HG03159 (cell line): ENCODE measurements around the gene TUT4.
A peak's percentile ranks its signal among the peaks of the same experiment; 100 is the strongest.
"Not testable (repeated sequence)": the region's sequence is repeated elsewhere in the genome, so short reads cannot be mapped to it uniquely, and the experiment has no call there.

Source experiments
- ATAC-seq: cut with Tn5 transposase; IDR thresholded peaks from one replicate; pipeline ENCODE4 v1.9.1; 2021; ENCODE audit warnings: mild to moderate bottlenecking, moderate library complexity; ENCODE audit not compliant: unreplicated experiment

TUT4 gene, protein sequence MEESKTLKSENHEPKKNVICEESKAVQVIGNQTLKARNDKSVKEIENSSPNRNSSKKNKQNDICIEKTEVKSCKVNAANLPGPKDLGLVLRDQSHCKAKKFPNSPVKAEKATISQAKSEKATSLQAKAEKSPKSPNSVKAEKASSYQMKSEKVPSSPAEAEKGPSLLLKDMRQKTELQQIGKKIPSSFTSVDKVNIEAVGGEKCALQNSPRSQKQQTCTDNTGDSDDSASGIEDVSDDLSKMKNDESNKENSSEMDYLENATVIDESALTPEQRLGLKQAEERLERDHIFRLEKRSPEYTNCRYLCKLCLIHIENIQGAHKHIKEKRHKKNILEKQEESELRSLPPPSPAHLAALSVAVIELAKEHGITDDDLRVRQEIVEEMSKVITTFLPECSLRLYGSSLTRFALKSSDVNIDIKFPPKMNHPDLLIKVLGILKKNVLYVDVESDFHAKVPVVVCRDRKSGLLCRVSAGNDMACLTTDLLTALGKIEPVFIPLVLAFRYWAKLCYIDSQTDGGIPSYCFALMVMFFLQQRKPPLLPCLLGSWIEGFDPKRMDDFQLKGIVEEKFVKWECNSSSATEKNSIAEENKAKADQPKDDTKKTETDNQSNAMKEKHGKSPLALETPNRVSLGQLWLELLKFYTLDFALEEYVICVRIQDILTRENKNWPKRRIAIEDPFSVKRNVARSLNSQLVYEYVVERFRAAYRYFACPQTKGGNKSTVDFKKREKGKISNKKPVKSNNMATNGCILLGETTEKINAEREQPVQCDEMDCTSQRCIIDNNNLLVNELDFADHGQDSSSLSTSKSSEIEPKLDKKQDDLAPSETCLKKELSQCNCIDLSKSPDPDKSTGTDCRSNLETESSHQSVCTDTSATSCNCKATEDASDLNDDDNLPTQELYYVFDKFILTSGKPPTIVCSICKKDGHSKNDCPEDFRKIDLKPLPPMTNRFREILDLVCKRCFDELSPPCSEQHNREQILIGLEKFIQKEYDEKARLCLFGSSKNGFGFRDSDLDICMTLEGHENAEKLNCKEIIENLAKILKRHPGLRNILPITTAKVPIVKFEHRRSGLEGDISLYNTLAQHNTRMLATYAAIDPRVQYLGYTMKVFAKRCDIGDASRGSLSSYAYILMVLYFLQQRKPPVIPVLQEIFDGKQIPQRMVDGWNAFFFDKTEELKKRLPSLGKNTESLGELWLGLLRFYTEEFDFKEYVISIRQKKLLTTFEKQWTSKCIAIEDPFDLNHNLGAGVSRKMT (N-terminal part only)

DNA sequence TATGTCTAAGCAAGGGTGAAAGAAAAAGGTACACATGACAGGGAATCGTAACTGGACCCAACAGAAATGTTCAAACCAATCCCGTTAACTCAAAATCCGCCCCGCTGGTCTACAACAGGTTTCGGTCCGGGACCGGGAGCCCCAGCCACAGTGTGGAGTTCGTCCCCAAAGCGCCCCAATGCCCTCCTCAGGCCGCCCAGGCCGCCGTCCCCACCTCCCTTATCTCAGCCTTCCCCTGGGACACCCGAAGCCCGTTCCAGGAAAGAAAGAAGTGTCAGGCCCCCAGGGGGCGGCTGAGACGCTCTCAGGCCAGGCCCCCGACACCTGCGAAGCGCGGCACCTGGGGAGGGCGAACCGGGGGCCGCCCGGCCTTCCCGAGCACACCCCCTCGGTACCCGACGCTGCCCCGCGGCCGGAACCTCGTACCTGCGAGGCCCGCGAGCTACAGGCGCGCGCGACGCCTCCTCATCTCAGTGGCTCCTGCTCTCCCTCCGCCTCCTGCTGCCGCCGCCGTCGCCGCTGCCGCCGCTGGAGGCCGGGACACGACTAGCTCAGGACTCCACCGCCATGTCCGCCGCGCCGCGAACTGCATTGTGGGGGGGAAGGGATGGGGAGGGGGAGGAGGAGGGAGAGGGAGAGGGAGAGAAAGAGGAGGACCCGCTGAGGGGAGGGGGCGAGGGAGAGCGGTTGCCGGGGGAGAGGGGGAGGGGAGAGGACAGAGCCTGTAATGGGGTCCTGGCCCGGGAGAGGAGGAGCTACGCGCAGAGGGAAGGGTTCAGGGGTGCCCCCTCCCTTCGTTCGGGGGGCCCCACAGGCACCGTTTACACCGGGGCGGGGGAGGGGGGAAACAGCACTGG is at the start of gene TUT4:
TUT4 (minus strand) TSS at position 588 of the 857 bp plus-strand sequence. CDS start 26,812 bp downstream, outside the sequence.
- peak; percentile 47 for ATAC-seq

DNA sequence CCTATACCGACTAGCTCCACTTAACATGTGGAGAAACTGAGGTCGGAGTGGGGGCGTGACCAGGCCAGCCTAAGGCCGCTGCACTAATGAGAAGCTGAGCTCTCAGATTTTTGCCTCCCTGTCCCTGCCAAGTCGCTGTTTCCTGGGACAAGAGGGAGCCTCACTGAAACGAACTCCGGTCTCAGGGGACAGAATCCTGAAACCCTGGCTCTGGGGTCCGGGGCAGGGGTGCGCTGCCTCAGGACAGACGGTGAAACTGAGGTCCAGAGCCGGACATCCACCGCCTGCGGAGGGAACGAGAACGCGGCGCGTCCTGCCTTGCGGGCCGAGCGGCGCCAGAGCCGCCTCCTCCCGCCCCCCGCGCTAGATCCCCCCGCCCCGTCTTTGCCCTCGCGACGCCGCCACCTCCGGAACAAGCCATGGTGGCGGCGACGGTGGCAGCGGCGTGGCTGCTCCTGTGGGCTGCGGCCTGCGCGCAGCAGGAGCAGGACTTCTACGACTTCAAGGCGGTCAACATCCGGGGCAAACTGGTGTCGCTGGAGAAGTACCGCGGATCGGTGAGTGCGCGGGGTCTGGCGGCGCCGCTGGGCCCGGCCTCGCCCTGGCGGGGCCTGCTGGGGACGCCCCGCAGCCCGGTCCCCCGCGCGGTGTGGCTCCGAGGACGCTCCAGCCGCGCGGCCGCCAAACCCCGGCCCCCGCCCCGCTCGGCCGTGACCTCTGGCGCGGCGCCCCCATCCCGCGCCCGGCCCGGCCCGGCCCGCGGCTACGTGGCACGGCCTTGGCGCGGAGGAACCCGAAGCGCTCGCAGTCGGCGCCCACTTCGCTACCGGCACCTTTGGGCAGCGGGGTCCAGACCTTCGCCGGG is 49.3 kb upstream of the TUT4 start, which contains the start of gene GPX7:
GPX7 (plus strand) TSS at position 381 of the 865 bp plus-strand sequence; CDS start at position 420, 39 bp downstream.
- no peak for ATAC-seq

DNA sequence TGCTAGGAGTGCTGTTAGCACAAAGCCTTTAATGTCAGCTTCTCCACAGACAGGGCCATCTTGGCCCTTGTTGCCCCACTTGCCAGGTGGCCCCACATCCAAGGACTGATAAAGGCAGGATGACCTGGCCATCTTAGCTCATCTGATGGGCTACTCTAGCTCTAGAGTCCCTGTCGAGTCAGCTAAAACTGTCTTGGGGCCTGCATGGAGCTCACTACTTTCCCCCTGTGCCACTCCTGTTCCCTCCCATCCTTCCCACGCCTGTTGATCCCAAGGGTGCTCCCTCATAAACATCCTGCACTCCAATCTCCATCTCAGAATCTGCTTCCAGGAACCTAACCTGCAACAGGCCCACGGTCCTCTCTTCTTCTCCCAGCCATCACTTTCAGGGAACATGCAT is 48.6 kb upstream of the TUT4 start:
- ATAC-seq: no peak

DNA sequence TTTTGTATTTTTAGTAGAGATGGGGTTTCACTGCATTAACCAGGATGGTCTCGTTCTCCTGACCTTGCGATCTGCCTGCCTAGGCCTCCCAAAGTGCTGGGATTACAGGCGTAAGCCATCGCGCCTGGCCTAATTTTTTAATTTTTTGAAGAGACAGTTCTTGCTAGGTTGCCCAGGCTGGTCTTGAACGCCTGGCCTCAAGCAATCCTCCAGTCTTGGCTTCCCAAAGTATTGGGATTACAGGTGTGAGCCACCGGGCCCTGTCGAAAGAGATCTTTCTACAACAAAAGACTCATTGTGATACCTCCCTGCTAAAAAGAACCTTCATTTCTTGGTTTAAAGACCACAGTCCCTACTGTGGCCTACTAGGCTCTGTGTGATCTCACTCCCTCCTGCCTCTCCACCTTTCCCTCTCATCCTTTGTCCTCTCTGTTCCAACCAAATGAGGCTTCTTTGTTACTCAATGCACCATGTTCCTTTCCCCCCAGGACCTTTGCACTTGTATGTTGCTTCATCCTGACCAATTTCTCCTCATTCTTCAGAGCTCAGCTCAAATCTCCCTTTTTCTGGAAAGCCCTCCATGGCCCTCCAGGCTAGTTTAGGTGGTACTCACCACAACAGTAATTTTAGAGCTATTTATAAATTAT is 47.8 kb upstream of the TUT4 start:
- ATAC-seq: no peak

DNA sequence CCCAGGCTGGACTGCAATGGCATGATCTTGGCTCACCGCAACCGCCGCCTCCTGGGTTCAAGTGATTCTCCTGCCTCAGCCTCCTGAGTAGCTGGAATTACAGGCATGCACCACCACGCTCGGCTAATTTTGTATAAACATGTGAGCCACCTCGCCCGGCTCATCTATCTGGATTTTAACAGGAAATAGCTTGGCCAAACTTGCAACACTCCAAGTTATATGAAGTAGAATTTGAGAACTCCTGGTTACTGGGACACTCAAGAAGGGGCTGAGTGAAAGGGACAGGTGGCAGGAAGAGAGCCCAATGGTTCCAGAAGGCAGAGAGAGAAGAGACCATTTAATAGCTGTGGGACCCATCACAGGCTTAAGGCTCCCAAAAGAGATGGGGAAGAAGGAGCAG is 46.3 kb upstream of the TUT4 start:
- no peak for ATAC-seq

DNA sequence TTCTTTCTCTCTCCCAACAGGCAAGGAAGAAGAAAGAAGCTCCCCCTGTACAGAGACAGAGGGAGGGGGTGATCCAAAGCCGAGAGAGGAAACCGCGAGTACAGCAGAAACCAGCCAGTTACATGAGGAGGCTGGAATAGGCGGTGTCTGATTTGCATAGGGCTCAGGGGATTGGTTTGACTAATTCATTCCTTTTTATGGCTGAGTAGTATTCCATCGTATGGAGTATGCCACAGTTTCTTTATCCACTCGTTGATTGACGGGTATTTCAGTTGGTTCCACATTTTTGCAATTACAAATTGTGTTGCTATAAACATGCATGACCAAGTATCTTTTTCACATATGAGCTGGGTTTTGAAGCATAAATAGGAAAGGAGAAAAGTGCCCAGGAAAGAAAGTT is 45.8 kb upstream of the TUT4 start:
- ATAC-seq: no peak

DNA sequence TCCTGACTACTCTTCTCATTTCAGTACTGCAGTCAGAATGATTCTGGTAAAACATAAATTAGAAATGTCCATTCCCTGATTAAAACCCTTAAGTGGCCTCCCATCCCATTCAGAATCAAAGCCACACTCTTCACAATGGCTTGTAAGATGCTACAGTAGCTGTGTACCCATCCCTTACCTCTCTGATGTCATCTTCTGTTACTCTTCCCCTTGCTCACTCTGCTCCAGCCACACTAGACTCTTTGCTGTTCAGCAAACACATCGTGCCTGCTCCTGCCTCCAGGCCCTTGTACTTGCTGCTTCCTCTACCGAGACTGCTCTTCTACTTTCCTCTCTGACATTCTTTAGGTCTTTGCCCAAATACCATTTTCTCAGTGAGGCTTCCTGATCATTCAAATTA is 45.0 kb upstream of the TUT4 start:
- no peak for ATAC-seq

DNA sequence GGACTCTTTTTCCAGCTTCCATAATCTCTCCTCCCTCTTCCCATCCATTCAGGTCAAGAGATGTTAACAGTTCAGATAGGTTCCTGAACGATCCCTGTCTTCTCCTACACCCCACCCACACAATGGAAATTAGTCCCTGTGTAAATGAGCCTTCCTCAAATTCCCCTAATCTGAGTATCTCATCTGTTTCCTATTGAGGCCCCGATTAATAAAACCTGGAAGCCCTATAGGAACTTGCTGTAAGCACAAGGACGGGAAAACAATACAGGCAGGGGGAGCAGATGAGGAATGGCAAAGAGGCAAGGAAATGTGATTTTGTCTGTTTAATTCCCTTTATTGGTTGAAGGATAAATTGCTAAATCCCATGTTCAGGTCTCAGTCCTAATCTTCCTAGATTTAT is 42.2 kb upstream of the TUT4 start:
- ATAC-seq: no peak

DNA sequence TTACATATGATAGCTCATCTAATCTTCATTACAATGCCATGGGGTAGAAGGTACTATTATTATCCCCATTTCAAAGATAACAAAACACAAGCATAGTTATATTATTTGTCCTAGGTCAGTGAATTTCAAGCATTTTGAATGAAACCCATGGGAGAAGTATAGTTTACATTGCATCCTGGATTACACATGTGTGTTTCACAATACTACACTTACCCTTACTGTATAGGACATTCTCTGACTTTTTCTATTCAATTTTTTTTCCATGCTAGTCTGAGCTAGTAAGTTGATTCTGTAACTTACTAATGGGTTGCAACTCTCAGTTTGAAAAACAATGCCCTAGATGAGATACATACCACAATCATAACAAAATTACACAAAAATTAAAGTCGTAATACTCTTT is 40.6 kb upstream of the TUT4 start:
- ATAC-seq: no peak

DNA sequence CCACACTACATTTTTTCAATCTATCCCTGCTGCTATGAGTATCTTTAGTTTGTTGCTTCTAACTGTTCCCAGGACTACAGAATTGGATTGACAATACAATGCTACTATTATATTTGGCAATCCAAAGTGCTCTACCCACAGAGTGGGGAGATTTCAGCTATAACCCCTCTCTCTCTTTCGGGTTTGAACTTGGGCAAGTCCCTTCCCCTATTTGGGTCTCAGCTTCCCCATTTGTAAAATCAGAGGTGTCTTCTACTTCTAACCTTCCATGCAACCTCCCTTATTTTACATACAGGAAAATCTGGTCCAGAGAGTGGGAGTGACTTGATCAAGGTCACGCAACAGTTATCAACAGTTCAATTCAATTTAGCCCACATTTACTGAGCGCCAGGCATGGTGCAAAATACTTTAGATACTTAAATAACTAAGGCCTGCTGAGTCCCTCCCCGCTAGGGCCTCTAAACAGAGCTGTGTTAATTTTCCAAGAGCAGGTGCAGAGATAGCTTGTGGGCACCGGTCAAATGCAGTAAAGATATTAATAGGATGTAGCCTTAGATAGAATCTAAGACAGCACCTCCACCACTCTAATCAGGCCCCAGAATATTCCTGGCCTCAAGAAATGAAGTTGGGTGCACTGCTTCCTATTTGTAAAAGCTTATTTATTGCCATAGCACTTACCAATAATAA is 39.9 kb upstream of the TUT4 start:
- no peak for ATAC-seq

DNA sequence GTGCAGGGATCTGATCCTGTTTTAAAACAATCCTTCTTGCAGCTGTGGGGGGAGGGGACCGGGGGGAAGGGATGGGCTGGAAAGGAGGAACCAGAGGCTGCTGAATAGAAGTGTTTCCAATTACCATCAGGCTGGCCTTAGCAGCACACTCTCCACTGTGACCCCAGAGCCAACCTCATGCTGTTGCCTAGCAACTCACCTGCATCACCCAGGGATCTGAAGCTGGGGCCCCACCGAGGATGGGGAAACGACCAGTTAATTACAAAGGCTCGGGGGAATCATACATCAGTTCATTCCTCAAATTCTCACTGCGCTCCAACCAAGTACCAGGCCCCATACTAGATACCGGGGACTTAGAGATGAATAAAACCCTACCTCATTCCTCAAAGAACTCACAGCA is 37.4 kb upstream of the TUT4 start:
- ATAC-seq: no peak

DNA sequence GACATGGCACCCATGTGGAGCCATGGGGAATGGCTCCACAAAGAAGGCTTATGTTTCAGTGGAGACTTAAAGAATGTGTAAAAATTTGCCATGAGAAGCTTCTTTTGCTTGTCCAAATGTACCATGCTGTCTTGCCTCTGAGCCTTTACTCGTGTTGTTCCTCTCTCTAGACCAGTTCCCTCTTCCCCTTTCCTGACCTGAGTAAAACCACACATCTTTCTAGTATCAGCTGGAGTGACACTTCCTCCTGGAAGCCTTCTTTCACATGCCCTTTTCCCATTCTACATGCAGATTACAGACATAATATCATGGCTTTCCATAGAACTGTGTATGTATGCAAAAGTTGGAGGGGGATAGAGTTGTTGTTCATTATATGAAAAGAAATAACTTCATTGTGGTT is 35.6 kb upstream of the TUT4 start:
- ATAC-seq: no peak

DNA sequence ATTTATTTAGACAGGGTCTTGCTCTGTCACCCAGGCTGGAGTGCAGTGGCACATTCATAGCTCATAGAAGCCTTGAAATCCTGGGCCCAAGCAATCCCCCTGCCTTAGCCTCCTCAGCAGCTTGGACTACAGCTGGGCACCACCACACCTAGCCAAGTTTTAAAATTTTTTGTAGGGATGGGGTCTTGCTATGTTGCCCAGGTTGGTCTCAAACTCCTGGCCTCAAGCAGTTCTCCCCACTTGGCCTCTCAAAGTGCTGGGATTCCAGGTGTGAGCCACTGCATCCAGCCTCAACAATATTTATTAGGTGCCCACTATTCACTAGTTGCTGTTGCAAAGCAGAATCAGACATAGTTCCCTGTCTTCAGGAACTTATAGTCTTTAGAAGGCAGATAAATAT is 35.1 kb upstream of the TUT4 start:
- ATAC-seq: no peak

DNA sequence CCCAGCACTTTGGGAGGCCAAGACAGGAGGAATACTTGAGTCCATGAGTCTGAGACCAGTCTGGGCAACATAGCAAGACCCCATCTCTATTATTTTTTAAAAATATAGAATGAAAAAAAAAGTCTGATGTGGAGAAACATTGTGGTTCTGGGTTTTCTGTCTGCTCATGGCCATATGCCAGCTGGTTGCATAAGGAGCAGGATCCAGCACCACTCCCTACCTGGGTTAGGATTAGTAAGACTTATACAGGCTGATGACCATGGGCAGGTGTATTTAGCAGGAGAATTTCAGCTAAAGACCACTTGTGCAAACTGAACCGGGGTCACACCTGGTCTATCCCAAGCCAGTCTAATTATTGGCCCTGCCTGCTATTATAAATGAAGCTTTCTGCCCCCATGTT is 32.6 kb upstream of the TUT4 start:
- ATAC-seq: no peak

DNA sequence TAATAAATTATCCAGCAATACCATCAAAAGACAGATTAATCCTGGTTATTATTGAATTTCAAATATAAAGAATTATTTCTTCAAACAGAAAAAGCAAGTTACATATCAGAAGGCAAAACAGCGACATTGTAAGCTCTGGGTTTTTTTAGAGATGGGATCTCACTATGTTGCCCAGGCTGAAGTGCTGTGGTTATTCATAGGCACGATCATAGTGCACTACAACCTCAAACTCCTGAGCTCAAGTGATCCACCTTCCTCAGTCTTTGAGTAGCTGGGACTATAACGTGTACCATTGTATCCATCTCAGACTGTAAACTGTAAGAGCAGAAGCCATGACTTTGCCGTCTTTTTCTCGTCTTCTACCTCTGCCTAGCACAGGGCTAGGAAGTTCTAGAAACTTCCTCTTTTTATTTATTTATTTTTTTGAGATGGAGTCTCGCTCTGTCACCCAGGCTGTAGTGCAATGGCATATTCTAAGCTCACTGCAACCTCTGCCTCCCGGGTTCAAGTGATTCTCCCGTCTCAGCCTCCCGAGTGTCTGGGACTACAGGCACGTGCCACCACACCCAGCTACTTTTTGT is 29.3 kb upstream of the TUT4 start:
- ATAC-seq: no peak

DNA sequence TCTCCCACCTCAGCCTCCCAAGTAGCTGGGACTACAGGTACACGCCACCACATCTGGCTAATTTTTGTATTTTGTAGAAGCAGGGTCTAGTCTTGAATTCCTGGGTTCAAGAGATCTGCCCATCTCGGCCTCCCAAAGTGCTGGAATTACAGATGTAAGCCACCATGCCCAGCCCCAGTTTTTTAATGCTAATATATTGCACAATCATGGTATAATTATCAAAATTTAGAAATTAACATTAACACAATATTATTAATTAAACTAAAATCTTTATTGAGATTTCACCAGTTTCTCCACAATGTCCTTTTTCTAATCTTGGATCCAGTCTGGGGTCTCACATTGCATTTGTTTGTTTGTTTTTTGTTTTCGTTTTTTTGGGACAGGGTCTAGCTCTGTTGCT is 27.4 kb upstream of the TUT4 start:
- no peak for ATAC-seq

DNA sequence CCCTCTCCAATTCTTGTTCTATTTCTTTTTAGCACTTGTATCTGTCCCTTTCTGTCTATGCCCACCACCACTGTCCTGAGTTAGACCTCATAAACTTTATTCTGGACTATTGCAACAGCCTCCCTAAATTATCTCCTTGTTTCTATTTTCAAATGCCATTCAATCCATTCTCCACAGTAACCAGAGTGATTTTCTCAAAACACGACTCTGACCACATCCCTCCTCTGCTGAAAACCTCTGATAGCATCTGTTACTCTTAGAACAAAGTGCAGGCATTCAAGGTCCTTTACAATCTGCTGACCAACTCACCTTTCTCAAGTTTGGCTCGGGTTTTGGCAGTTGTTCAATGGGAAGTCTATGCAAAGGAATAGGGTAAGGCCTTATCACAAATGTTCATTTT is 26.5 kb upstream of the TUT4 start:
- ATAC-seq: no peak

DNA sequence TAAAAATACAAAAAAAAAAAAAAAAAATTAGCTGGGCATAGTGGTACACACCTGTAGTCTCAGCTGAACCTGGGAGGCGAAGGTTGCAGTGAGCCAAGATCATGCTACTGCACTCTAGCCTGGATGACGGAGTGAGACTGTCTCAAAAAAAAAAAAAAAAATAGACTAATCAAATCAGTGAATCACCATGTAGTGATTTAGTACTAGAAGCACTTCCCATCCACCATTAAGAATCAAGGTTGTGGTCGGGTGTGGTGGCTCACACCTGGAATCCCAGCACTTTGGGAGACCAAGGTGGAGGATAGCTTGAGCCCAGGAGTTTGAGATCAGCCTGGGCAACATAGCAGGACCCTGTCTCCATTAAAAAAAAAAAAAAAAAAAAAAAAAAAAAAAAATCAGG is 25.2 kb upstream of the TUT4 start:
- ATAC-seq: not testable (repeated sequence)
